KOPT-K1 (cell line): ENCODE data around the gene TCAF1.
A peak's percentile ranks its signal among the peaks of the same experiment; 100 is the strongest.
"Not testable (repeated sequence)": the region's sequence is repeated elsewhere in the genome, so short reads cannot be mapped to it uniquely, and the experiment has no call there.

ENCODE experiments used
- H3K27ac ChIP-seq: fragments of 200-600 bp; sonication (generic); 2 replicates; pipeline ENCODE4 v1.5.1; 2016; ENCODE audit warnings: antibody characterized with exemption, mild to moderate bottlenecking, low read depth, low read length; ENCODE audit not compliant: poor library complexity, severe bottlenecking
- H3K36me3 ChIP-seq: fragments of 200-600 bp; sonication (generic); 2 replicates; pipeline ENCODE4 v1.5.1; 2017; ENCODE audit warnings: antibody characterized with exemption, mild to moderate bottlenecking, low read length, moderate library complexity; ENCODE audit not compliant: insufficient read depth
- H3K9me3 ChIP-seq: fragments of 200-600 bp; sonication (generic); 2 replicates; pipeline ENCODE4 v1.5.1; 2017; ENCODE audit warnings: antibody characterized with exemption, low read length, mild to moderate bottlenecking; ENCODE audit not compliant: insufficient read depth, poor library complexity, severe bottlenecking

TCAF1 gene

DNA sequence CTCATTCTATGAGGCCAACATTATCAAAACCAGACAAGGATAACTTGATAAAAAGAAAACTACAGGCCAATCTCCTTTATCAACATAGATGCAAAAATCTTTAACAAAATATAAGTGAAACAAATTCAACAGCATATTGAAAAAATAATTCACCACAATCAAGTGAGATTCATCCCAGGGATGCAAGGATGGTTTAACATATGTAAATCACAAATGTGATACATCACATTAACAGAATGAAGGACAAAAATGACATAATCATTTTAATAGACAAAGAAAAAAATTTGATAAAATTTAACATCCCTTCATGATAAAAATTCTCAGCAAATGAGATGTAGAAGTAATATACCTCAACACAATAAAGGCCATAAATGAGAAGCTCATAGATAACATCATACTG, 53.8 kb downstream of the TCAF1 start:
- Histone ChIP-seq H3K36me3 (no peaks in the 10 kb centered on the region), H3K9me3 (no peaks in the 10 kb centered on the region), H3K27ac (no peak overlapping the region)

DNA sequence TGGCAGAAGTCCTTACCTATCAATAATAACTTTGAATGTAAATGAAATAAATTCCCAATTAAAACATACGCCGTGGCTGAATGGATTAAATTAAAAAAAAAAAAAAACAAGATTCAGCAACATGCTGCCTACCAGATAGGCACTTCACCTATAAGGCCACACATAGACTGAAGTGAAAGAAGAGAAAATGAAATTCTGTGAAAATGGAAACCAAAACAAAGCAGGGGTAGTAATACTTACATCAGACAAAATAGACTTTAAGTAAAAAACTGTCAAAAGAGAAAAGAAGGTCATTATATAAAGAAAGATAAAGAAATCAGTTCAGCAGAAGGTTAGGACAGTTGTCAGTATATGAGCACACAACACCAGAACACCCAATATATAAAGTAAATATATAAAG, 55.3 kb downstream of the TCAF1 start:
- Histone ChIP-seq H3K9me3 (no peaks in the 10 kb centered on the region), H3K27ac (no peak overlapping the region), H3K36me3 (no peaks in the 10 kb centered on the region)

DNA sequence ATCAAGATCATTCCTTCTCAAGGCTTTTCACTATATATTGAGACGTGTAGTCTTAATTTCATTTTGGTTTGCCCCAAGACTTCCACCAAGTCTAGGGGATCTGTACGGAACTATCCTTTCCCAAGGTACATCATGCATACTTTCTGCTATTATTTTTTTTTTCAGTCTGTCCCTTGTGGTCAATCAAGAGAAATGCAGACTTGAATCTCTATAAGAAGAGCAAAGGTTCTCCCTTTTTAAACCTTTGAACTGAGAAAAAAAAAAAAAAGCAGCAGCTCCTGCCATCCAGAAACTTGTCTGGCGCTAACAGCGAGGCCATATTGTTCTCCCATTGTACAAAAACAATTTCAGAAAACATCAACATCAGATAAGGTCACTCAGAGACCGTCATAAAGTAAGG, 60.3 kb downstream of the TCAF1 start:
- not testable (repeated sequence) for H3K27ac ChIP-seq, H3K36me3 ChIP-seq, H3K9me3 ChIP-seq

DNA sequence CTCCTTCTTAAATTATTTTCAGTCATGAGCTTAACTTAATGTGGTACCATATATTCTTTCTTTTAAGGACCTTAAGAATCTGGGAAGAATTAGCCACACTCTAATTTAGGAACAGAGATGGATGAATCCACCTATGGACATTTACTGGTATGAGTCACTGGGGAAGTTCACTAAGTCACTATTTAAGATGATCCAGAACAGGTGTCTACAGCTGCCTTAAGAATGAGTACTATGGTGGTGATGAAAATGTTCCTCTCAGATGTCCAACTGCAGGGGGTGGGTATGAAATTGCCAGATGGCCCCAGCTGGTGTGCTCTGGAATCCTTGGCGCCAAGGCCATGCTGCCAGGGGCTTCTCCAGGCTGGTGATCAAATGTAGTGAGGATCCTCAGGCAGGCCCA, 61.9 kb downstream of the TCAF1 start:
- H3K36me3 ChIP-seq, H3K9me3 ChIP-seq: not testable (repeated sequence)

GRCh38 chr7:143837223-143837622, 64.8 kb downstream of the TCAF1 start:
- H3K9me3 ChIP-seq, H3K27ac ChIP-seq, H3K36me3 ChIP-seq: not testable (repeated sequence)

More for the DNA sequence above, 61.9 kb downstream of the TCAF1 start:
- H3K27ac ChIP-seq, result not testable (repeated sequence)

DNA sequence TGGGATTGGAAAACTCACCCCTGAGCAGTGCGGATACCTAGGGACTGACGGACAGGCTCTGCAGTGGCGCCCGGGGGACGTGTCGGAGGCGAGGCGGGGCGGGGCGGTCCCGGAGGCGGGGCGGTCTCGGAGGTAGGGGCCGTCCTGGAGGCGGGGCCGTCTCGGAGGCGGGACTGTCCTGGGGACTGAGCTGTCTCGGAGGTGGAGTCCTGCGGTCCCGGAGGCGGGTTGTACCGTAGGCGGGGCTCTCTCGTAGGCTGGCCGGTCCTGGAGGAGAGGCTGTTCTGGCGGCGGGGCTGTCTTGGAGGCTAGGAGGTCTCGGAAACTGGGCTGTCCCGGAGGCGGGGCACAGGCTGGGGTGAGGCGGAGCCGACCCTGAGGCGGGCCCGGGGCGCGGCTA, 65.4 kb downstream of the TCAF1 start:
- not testable (repeated sequence) for H3K9me3 ChIP-seq, H3K27ac ChIP-seq, H3K36me3 ChIP-seq

DNA sequence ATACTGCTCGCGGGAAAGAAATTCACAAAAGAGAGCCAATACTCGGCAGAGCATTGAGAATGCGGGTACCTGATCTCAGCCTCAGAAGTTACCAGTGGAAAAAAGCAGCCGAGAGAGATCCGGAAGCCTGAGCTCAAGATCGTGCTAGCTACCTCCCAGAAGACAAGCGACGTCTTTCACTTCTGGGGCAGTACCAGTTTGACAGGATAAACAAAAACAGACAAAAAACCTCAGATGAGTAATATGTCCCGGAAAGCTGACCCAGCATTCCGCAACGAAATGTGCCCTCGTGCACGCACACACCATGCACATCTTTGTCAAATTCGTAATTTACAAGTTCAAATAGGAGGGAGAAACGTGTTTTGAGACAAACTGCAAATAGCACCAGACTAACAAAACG, 65.9 kb downstream of the TCAF1 start:
- H3K27ac ChIP-seq, H3K36me3 ChIP-seq, H3K9me3 ChIP-seq: not testable (repeated sequence)

DNA sequence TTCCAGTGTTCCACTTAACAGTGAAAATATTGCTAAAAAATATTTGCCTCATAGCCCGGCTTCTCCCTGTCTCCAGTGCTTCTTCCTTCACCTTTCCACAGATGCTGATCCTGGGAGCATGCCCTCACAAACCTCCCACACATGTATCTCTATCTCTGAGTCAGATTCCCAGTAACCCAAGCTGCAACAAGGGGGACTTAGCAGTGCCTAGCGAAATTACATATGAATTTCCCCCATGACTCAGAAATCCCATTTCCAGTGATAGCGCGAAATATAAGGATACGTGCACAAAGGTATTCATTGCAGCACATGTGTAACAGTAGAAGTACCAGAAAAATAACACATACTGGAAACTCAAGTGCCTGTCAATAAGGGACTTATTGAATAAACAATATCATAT, 75.4 kb downstream of the TCAF1 start:
- not testable (repeated sequence) for H3K9me3 ChIP-seq, H3K36me3 ChIP-seq, H3K27ac ChIP-seq

GRCh38 chr7:143824295-143825135, 77.5 kb downstream of the TCAF1 start:
- not testable (repeated sequence) for H3K27ac ChIP-seq

GRCh38 chr7:143823634-143824294, 78.2 kb downstream of the TCAF1 start:
- H3K27ac ChIP-seq, H3K36me3 ChIP-seq, H3K9me3 ChIP-seq: not testable (repeated sequence)

More at GRCh38 chr7:143824295-143825135, 77.5 kb downstream of the TCAF1 start:
- not testable (repeated sequence) for H3K9me3 ChIP-seq, H3K36me3 ChIP-seq

GRCh38 chr7:143821392-143822277, 80.3 kb downstream of the TCAF1 start:
- not testable (repeated sequence) for H3K36me3 ChIP-seq, H3K9me3 ChIP-seq
- peak overlapping the region; percentile 52 for H3K27ac ChIP-seq

GRCh38 chr7:143817873-143818272, 84.1 kb downstream of the TCAF1 start:
- H3K9me3 ChIP-seq, H3K36me3 ChIP-seq, H3K27ac ChIP-seq: not testable (repeated sequence)

DNA sequence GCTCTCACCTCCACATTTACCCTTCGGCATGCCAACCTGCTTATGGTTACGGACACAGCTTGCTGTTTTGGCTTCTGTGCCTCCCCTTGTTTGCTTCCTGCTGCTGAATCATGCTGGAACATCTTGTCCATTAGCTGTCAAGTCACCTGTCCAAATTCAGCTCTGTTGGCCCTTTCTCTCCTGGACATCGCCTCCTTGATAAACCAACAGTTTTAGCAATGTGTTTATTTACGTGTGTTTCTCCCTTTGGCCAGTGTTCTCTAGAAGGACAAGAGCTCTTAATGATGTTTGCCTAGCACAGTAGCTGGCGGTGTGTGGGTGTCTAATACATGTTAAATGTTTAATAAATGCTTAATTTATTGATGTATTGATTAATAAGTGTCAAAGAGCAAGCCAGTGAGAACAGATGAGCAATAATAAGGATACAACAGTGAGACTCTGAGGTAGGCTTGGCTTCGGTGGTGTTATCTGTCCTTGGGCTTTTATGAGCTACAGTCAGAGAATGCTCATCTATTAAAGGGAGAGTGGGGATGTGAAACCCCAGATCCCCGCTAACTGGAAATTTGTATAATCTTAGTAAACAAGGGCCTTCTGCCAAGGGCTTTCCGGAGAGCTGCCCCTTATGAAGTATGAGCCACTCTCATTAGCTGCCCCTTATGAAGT, 85.4 kb downstream of the TCAF1 start:
- H3K36me3 ChIP-seq, H3K27ac ChIP-seq, H3K9me3 ChIP-seq: not testable (repeated sequence)

DNA sequence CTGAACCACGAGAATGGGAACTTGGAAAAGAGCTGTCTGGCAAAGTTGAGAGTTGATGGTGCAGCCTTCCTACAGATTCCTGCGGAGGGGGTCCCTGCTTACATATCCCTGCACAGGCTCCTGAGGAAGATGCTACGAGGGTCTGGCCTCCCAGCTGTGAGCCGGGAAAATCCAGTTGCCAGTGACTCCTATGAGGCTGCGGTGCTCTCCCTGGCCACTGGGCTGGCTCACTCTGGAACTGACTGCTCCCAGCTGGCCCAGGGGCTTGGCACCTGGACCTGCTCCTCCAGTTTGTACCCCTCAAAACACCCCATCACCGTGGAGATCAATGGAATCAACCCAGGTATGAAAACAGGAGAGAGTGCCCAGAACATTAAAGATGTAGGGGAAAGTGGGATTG, 91.3 kb downstream of the TCAF1 start:
- H3K9me3 ChIP-seq, H3K36me3 ChIP-seq, H3K27ac ChIP-seq: not testable (repeated sequence)

GRCh38 chr7:143806664-143807071, 95.3 kb downstream of the TCAF1 start:
- not testable (repeated sequence) for H3K27ac ChIP-seq, H3K36me3 ChIP-seq, H3K9me3 ChIP-seq
